GM12874 (cell line): Measurements from ENCODE around the gene BLID.

Experiments
- CTCF ChIP-seq: IDR thresholded peaks from 2 replicates; pipeline ENCODE4 v1.5.1; 2011; ENCODE audit warnings: low read depth, mild to moderate bottlenecking, control low read depth, low read length, moderate library complexity; ENCODE audit not compliant: insufficient read depth

Gene BLID

GRCh38 chr11:122139595-122139866 is 23.5 kb upstream of the BLID start:
- no peak for TF ChIP-seq CTCF

GRCh38 chr11:122138744-122139594 is 23.0 kb upstream of the BLID start:
- TF ChIP-seq CTCF = no peak

- no peak for TF ChIP-seq CTCF
These were observed 21.2 kb upstream of the BLID start for GRCh38 chr11:122137078-122137793.

GRCh38 chr11:122131126-122131525 is 15.1 kb upstream of the BLID start:
- no peak for TF ChIP-seq CTCF

GRCh38 chr11:122128146-122128545 is 12.1 kb upstream of the BLID start:
- TF ChIP-seq CTCF = no peak

- TF ChIP-seq CTCF = no peak
These were observed 11.0 kb upstream of the BLID start for GRCh38 chr11:122127020-122127419.

- TF ChIP-seq CTCF = no peak
These were observed 10.1 kb upstream of the BLID start for GRCh38 chr11:122126024-122126688.
